NCI-H69 (cell line): ENCODE measurements around the gene ADGRV1.
"Not testable (repeated sequence)": the region's sequence is repeated elsewhere in the genome, so short reads cannot be mapped to it uniquely, and the experiment has no call there.

Experiments
- DNase-seq: peaks from one replicate; lab custom pipeline; 2025; lab: John Stamatoyannopoulos, UW

The ADGRV1 gene

DNA sequence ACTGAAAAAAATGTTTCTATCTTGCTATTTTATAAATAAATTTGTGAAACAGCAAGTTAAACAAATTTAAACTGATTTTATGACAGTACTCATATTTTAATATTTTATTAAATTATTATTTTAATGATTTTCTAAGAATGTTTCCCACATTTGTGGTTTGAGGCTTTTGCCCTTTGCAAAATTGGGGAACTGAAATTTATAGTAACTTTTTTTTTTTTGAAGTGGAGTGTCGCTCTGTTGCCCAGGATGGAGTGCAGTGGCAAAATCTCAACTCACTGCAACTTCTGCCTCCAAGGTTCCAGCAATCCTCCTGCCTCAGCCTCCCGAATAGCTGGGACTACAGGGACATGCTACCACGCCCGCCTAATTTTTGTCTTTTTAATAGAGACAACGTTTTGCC, 7.2 kb upstream of the ADGRV1 start:
- DNase-seq = no peak

DNA sequence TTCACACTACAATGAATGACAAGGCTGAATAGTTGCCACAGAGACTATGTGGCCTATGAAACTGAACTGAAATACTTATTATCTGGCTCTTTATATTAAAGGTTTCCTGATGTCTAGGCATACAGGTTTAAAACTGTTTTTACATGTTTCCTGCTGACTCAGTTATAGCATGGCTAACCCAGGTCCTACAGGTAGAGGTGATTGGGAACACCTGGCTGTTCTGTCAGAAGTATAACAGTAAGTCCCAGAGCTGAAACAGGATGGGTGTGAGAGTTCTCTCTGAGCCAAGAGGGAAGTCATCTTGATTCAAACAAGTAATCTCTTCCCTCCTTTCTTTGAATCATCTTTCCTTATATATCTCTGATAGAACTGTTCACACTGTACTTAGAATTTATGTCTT, 4.9 kb upstream of the ADGRV1 start:
- DNase-seq = no peak

- no peak for DNase-seq
Observed at GRCh38 chr5:90554358-90555006, 4.1 kb upstream of the ADGRV1 start.

DNA sequence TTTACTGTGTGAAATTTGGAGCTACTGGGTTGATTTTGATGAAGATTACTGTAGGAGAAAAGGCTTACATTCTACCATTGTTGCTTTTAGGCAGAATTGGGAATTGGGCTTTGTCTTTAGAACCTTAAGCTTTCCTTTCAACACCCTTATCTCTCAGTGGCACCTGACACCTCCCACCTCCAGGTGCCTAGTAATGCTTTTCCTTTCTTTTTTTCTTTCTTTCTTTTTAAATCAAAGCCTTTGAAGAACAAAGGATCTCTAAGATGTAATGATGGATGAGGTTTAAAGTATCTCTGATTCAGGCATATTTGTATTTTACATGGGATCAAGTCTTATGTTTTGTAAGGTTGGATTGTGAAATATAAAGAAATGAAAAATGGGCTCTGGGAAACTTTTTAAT, 2.9 kb upstream of the ADGRV1 start:
- DNase-seq = no peak

GRCh38 chr5:90557391-90557790, 1.2 kb upstream of the ADGRV1 start:
- DNase-seq = peak; percentile 71

DNA sequence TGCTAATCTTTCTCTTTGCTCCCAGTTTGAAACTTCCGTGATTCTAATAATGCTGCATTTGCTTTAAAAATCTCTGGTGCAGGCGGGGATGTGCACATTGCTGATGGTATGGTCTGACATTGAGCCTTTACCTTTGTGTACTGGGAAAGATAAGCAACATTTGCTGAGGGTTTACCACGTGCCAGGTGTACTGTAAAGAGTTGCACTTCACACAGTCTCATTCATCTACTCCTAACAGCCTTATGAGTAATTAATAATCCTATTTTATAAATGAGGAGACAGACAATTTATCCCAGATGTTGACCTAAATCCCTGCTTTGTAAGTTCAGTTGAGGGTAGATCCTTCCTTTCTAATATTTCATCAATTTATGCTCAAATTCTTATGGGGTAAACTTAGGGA, 726 bp upstream of the ADGRV1 start:
- peak; percentile 70 for DNase-seq

DNA sequence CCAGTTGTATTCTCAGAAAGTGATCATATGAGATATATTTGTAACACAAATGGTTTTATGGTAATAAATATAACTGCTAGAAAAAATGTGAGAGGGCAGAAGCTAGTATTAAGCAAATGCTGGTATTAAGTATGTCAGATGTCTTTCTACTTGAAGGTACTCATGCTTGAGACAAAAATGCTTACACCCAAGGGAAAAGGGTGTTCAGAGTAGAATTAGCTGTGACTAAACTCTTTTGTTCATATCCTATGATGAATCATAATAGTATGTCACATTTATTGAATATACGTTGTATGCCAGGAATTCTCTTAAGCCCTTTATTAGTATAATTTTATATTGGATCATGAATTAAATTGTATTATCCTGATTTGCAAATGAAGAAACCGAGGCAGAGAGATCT, 2.2 kb downstream of the ADGRV1 start:
- peak; percentile 74 for DNase-seq

DNA sequence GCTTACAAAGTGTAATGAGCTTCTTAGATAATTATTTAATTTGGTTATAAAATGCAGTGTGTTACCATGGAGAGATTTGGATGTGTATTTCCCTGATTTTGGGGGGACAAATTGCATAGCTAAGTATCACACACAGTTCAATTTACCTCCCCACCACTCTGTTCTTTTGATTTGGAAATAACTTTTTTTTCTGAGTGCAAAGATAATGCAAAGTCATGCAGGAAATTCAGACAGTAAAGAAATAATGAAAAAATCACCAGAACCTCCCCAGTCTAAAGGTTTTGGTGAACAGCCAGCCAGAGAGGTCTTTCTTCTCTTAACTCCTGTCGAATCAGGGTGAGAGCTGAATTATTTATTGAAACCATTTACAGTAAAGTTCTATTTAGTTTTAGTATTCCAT, 3.2 kb downstream of the ADGRV1 start:
- peak; percentile 60 for DNase-seq

DNA sequence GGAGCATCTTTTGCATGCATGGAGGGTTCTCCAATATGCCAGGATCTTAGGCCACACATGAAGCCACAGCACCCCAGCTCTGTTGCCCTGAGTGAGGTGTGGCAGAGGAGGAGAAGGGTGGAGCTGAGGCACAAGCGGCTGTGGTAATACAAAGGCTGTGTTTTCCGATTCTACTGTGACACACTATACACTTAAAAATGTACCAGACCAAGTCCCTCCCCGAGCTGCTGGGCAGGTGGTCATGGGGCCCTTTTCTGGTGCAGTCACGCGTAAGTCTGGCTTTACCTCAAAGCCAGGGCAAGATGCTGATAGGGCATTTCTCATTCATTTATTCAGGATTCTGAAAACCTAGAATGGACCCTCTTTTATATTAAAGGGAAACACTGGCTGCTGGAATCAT, 3.7 kb downstream of the ADGRV1 start:
- DNase-seq = peak; percentile 97

GRCh38 chr5:90563108-90563507, 4.5 kb downstream of the ADGRV1 start:
- DNase-seq = peak; percentile 95

DNA sequence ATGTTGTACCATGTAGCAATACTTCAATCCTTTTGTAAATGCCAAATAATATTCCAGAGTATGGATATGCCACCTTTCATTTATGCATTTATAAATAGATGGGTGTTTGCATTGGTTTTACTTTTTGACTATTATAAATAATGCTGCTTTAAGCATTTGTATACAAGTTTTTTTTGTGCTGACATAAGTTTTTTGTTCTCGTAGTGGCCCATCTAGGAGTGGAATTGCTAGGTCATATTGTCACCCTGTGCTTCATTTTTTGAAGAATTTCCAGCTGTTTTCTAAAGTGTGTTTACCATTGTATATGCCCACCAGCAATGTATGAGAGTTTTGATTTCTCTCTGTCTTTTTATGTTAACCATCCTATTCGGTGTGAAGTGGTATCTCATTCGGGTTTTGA, 6.9 kb downstream of the ADGRV1 start:
- no peak for DNase-seq

GRCh38 chr5:90569084-90569483, 10.5 kb downstream of the ADGRV1 start:
- no peak for DNase-seq

DNA sequence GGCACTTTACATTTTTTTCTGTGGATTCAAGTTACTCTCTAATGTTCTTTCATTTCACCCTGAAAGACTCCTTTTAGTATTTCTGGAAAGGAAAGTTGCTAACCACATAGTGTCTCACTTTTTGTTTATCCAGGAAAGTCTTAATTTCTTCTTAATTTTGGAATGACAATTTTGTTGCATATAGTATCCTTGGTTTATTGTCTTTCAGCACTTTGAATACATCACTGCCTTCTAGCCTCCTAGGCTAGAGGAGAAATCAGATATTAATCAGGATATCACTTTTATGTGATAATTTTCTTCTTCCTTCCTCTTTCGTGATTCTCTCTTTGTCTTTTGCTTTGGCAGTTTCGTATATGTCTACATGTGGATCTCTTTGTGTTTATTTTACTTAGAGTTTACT, 11.4 kb downstream of the ADGRV1 start:
- no peak for DNase-seq

DNA sequence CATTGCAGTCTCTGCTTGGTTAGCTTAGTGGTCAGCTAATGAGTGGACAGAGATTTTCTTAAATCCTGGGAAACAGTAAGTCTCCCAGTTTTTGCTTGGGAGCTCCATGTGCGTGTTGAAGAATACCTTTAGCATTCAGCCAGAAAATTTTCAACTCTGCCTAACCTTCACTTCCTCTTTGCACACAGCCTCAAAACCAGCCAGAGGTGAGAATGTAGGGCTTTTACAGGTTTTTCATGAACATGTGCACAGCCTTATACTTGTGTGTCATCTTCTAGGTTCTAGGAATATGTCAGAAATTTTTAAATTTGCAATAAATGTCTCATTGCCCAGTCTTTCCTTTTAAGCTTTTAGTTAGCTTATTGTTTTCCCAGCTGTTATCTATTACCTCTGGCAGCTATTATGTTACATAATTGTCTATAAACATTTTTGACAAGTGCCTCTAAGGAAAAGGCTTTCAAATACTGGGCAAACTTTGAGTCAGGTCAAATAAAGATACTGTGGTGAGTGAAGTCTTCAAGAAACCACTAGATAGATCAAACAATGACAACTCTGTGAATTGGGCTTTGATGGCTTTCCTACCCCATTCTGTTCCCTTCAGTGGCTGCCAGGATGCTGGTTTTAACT, 12.7 kb downstream of the ADGRV1 start:
- DNase-seq = peak; percentile 69

GRCh38 chr5:90575712-90576111, 17.1 kb downstream of the ADGRV1 start:
- no peak for DNase-seq

- DNase-seq = not testable (repeated sequence)
Observed at GRCh38 chr5:90576566-90576965, 18.0 kb downstream of the ADGRV1 start.

DNA sequence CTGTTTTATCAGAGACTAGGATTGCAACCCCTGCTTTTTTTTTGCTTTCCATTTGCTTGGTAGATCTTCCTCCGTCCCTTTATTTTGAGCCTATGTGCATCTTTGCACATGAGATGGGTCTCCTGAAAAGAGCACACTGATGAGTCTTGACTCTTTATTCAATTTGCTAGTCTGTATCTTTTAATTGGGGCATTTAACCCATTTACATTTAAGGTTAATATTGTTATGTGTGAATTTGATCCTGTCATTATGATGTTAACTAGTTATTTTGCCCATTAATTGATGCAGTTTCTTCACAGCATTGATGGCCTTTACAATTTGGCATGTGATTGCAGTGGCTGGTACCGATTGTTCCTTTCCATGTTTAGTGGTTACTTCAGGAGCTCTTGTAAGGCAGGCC, 21.3 kb downstream of the ADGRV1 start:
- not testable (repeated sequence) for DNase-seq

DNA sequence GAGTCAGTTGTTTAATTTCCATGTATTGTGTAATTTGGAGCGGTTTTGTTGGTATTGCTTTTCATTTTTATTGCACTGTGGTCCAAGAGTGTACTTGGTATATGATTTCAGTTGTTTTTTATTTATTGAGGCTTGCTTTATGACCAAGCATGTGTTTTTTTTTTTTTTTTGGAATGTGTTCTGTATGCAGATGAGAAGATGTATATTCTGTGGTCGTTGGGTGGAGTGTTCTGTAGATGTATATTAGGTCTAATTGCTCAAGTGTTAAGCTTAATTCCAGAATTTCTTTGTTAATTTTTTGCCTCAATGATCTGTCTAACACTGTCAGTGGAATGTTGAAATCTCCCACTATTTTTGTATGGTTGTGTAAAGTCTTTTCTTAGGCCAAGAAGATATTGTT, 23.4 kb downstream of the ADGRV1 start:
- no peak for DNase-seq

DNA sequence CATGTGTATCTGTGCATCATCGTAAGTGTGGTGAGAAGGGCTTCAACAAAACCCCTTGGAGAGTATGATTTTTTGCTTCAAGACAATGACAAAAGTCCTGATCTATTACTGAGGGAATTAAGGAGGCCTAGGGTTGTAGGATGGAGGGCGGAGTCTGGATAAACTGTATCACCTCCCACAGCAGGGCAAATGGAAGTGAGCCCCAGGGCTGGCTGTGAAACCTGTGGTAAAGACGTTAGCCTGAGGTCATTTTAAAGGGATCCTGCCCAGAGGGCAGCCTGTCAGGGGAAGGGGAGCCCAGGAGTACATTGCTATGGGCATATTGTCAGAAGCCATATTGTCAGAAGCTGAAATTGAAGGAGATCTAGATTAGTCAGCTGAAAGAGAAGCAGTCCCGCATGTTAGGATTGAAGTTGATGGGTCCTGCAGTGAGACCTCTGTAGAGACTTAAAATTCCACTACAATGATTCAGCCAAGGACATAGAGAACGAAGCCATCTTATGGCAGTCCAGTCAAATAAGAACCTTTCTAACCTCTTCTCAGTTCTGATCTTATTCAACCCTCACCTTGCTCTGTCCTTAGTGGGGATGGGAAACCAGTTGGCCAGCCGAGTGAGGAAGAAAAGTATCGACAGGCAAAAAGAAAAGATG, 26.9 kb downstream of the ADGRV1 start:
- no peak for DNase-seq

DNA sequence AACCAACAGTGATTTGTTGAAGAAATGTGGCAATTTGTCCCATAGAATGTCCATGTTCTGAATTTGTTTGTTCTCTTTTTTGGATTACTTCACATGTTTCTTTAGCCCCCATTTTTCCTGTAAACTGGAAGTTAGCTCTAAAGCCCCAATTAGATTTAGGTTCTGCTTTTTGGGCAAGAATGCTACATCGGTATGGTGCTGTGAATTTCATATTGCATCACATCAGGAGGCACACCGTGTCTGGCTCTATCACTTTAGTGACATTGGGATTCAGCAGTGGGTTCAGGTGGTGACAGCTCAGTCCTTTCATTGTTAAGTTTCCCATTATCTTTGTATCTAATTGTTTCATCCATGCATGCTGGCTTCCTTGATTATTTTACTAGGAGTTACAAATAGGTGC, 27.9 kb downstream of the ADGRV1 start:
- DNase-seq = no peak

- DNase-seq = no peak
Observed at GRCh38 chr5:90590170-90590569, 31.6 kb downstream of the ADGRV1 start.

DNA sequence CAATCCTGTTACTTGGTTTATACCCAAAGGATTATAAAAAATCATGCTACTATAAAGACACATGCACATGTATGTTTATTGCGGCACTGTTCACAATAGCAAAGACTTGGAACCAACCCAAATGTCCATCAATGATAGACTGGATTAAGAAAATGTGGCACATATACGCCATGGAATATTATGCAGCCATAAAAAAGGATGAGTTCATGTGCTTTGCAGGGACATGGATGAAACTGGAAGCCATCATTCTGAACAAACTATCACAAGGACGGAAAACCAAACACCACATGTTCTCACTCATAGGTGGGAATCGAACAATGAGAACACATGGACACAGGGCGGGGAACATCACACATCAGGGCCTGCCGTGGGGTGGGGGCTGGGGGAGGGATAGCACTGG, 34.5 kb downstream of the ADGRV1 start:
- not testable (repeated sequence) for DNase-seq

- DNase-seq = not testable (repeated sequence)
Observed at GRCh38 chr5:90595766-90596165, 37.2 kb downstream of the ADGRV1 start.

DNA sequence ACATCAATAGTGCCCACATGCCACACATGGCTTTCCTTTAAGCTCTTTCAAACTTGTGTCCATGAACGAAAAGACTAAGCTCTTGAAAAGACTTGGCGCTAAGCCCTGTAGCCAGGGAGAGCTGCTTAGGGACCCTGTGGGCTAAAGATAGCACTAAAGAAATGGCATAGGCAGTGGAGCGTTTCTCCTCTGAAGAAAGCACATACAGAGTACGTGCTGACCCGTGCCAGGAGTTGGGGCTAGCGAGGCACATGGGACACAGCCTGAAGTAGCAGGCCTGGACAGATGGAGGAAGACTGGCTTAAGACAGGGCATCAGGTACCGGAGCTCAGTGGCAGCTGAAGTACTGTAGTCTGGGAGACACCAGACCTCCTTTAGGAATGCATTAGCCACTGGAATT, 39.7 kb downstream of the ADGRV1 start:
- no peak for DNase-seq
